ENCODE data around the gene FRMD3.

Gene FRMD3

DNA sequence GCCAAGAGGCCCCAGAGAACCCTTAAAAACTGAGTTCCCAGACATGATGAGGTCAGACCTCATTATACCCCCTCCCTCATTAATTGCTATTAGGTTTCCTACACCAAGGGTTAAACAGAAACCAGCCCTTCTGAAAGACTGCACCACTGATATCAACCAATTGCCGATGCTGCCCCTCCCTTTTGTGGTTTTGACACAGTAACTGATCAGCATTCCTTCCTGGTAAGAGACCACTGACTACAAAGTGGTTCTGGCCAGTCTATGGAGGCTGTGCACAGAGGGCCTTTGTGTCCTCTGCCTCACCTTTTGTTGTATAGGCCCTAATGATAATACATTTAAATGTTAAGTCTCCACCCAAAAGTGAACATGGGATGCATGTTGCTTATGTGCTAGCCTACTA is 201.5 kb downstream of the FRMD3 start:
- no peaks in the 10 kb centered on the region for H3K9me3 ChIP-seq
- peaks cover 0 to 13% of the 10 kb centered on the region in 2 experiments for H3K4me1 ChIP-seq (ENCODE audit: control insufficient read depth in 1 of 2, insufficient read depth in 1 of 2, low read depth in 1 of 2, low read length in 1 of 2)
- no peaks in the 10 kb centered on the region for H3K27me3 ChIP-seq
- H3K27ac ChIP-seq: no peak overlapping the region
- TF ChIP-seq, protein P1, sequence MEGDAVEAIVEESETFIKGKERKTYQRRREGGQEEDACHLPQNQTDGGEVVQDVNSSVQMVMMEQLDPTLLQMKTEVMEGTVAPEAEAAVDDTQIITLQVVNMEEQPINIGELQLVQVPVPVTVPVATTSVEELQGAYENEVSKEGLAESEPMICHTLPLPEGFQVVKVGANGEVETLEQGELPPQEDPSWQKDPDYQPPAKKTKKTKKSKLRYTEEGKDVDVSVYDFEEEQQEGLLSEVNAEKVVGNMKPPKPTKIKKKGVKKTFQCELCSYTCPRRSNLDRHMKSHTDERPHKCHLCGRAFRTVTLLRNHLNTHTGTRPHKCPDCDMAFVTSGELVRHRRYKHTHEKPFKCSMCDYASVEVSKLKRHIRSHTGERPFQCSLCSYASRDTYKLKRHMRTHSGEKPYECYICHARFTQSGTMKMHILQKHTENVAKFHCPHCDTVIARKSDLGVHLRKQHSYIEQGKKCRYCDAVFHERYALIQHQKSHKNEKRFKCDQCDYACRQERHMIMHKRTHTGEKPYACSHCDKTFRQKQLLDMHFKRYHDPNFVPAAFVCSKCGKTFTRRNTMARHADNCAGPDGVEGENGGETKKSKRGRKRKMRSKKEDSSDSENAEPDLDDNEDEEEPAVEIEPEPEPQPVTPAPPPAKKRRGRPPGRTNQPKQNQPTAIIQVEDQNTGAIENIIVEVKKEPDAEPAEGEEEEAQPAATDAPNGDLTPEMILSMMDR (IDR thresholded peaks at IDR 0.05): no peak
- peaks cover 12% of the 10 kb centered on the region for H3K36me3 ChIP-seq
- H3K4me3 ChIP-seq (ENCODE audit: low read depth in 1 of 2, low read length in 1 of 2): no peak overlapping the region

- H3K4me3 ChIP-seq (ENCODE audit: low read depth in 1 of 2, low read length in 1 of 2): no peak overlapping the region
These were observed 203.9 kb downstream of the FRMD3 start for GRCh38 chr9:83334320-83334719.

GRCh38 chr9:83330207-83331196 is 207.7 kb downstream of the FRMD3 start:
- no peak overlapping the region for H3K27ac ChIP-seq
- TF ChIP-seq, protein P1 (IDR thresholded peaks at IDR 0.05): no peak
- peaks cover 14% of the 10 kb centered on the region for H3K36me3 ChIP-seq
- no peak overlapping the region for H3K4me3 ChIP-seq (ENCODE audit: low read depth in 1 of 2, low read length in 1 of 2)
- H3K27me3 ChIP-seq: no peaks in the 10 kb centered on the region
- H3K9me3 ChIP-seq: no peaks in the 10 kb centered on the region
- peaks cover 0 to 4% of the 10 kb centered on the region in 2 experiments for H3K4me1 ChIP-seq (ENCODE audit: control insufficient read depth in 1 of 2, insufficient read depth in 1 of 2, low read depth in 1 of 2, low read length in 1 of 2)

More at GRCh38 chr9:83334320-83334719, 203.9 kb downstream of the FRMD3 start:
- Histone ChIP-seq H3K9me3 (no peaks in the 10 kb centered on the region), H3K4me1 (ENCODE audit: control insufficient read depth in 1 of 2, insufficient read depth in 1 of 2, low read depth in 1 of 2, low read length in 1 of 2) (peaks cover 0 to 4% of the 10 kb centered on the region in 2 experiments), H3K27me3 (no peaks in the 10 kb centered on the region), H3K36me3 (peaks cover 14% of the 10 kb centered on the region), H3K27ac (no peak overlapping the region)
- TF ChIP-seq, protein P1 (IDR thresholded peaks at IDR 0.05): peak; percentile 82

GRCh38 chr9:83327750-83328622 is 210.2 kb downstream of the FRMD3 start:
- peaks cover 5% of the 10 kb centered on the region for H3K36me3 ChIP-seq
- H3K27ac ChIP-seq: no peak overlapping the region
- no peaks in the 10 kb centered on the region for H3K4me1 ChIP-seq (ENCODE audit: control insufficient read depth in 1 of 2, insufficient read depth in 1 of 2, low read depth in 1 of 2, low read length in 1 of 2)
- TF ChIP-seq, protein P1 (IDR thresholded peaks at IDR 0.05): no peak
- H3K9me3 ChIP-seq: no peaks in the 10 kb centered on the region
- H3K4me3 ChIP-seq (ENCODE audit: low read depth in 1 of 2, low read length in 1 of 2): no peak overlapping the region
- H3K27me3 ChIP-seq: no peaks in the 10 kb centered on the region

DNA sequence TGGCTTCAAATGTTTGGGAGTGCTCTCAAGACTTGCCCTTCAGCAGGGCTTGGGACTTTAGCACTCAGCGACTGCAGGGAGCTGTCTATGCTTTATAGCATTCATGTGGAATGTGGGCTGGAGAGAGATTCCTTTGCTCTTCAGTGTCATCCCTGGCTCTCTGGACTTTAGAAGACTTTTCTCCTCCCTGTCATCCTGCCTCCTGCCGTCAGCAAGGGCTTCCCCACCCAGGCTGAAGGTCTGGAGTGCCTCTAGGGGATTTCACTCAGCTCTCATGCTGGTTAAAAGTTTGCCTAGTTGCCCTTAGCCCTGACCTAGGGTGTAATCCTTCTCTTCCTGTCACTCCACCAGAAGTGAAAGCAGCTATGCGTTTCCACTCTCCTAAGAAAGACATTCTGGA is 210.9 kb downstream of the FRMD3 start:
- Histone ChIP-seq H3K4me1 (ENCODE audit: control insufficient read depth in 1 of 2, insufficient read depth in 1 of 2, low read depth in 1 of 2, low read length in 1 of 2) (no peaks in the 10 kb centered on the region), H3K4me3 (ENCODE audit: low read depth in 1 of 2, low read length in 1 of 2) (no peak overlapping the region), H3K36me3 (peaks cover 5% of the 10 kb centered on the region), H3K27ac (no peak overlapping the region), H3K27me3 (no peaks in the 10 kb centered on the region), H3K9me3 (no peaks in the 10 kb centered on the region)
- TF ChIP-seq, protein P1 (IDR thresholded peaks at IDR 0.05): no peak

All from neutrophil (primary cell).